Left cardiac atrium (tissue), 2 donors: ENCODE measurements around the gene ABCA12. TPM values are rescaled to one million over a fixed set of nuclear protein-coding genes. Genes with fewer than 3 reads are reported as not detected.

Experiments used
- total RNA-seq, 2 donors: library from RNA; stranded (reverse); fragmentation: NEBNext Ultra II Directional; extraction: Animal tissue kit (Norgen Biotek cat#: 25700); gene quantifications; one replicate each; pipeline ENCODE4 v1.2.1, GENCODE V29; 2021
- donor health status: DM: no; HTN: yes; CAD: no; lungs with severe emphysema.
- donor health status: DM: yes; HTN: yes; CAD: no.

The ABCA12 gene
- total RNA-seq, 2 donors from 2014 or later, result not detected

Other genes starting within 250 kb of the ABCA12 start
- gene ATIC, start 173.4 kb upstream of the ABCA12 start, total RNA-seq, result 10 to 100 TPM; 41.1 to 49.6 TPM